GM19455 (cell line): ENCODE measurements around the gene ERICH4.
"Not testable (repeated sequence)": the region's sequence is repeated elsewhere in the genome, so short reads cannot be mapped to it uniquely, and the experiment has no call there.

Experiments used
- ATAC-seq: cut with Tn5 transposase; IDR thresholded peaks from one replicate; pipeline ENCODE4 v1.9.1; 2021; ENCODE audit not compliant: unreplicated experiment

The ERICH4 gene

GRCh38 chr19:41476583-41476982, 33.6 kb downstream of the ERICH4 start:
- no peak for ATAC-seq

GRCh38 chr19:41478171-41478570, 35.2 kb downstream of the ERICH4 start:
- ATAC-seq, result no peak

GRCh38 chr19:41478875-41479756, 36.2 kb downstream of the ERICH4 start:
- ATAC-seq, result no peak

- no peak for ATAC-seq
Measured at GRCh38 chr19:41479757-41480191, 36.8 kb downstream of the ERICH4 start.

GRCh38 chr19:41480336-41480735, 37.4 kb downstream of the ERICH4 start:
- no peak for ATAC-seq

- ATAC-seq, result no peak
Measured at GRCh38 chr19:41484822-41485221, 41.9 kb downstream of the ERICH4 start.

GRCh38 chr19:41486953-41487352, 44.0 kb downstream of the ERICH4 start:
- ATAC-seq, result not testable (repeated sequence)

GRCh38 chr19:41492843-41493242, 49.9 kb downstream of the ERICH4 start:
- no peak for ATAC-seq
